ENCODE measurements around the gene CLEC4M.

DNA sequence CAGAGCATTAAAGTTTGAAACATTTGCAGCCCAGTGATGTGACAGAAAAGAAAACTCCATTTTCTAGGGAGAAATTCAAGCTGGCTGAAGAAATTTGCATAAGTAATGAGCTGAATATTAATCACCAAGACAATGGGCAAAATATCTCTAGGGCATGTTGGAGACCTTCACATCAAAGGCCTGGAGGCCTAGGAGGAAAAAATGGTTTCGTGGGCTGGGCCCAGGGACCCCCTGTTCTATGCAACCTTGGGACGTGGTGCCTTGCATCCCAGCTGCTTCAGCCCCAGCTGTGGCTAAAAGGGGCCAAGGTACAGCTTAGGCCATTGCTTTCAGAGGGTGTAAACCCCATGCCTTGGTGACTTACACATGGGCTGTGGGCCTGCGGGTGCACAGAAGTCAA lies 5.7 kb upstream of the CLEC4M start:
- TF ChIP-seq POLR2AphosphoS5 (IDR thresholded peaks at IDR 0.05) (no peak), POLR2A (IDR thresholded peaks at IDR 0.05) (no peak), EP300 (IDR thresholded peaks at IDR 0.05) (no peak)
- TF ChIP-seq, protein P1, sequence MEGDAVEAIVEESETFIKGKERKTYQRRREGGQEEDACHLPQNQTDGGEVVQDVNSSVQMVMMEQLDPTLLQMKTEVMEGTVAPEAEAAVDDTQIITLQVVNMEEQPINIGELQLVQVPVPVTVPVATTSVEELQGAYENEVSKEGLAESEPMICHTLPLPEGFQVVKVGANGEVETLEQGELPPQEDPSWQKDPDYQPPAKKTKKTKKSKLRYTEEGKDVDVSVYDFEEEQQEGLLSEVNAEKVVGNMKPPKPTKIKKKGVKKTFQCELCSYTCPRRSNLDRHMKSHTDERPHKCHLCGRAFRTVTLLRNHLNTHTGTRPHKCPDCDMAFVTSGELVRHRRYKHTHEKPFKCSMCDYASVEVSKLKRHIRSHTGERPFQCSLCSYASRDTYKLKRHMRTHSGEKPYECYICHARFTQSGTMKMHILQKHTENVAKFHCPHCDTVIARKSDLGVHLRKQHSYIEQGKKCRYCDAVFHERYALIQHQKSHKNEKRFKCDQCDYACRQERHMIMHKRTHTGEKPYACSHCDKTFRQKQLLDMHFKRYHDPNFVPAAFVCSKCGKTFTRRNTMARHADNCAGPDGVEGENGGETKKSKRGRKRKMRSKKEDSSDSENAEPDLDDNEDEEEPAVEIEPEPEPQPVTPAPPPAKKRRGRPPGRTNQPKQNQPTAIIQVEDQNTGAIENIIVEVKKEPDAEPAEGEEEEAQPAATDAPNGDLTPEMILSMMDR (IDR thresholded peaks at IDR 0.05) = no peak
